Measurements from ENCODE around the gene CTNNA3.

CTNNA3 gene

GRCh38 chr10:67666416-67667034 is 29.5 kb downstream of the CTNNA3 start:
- no peak for DNase-seq (ENCODE audit: extremely low read depth in 1 of 2, low read depth in 1 of 2)

DNA sequence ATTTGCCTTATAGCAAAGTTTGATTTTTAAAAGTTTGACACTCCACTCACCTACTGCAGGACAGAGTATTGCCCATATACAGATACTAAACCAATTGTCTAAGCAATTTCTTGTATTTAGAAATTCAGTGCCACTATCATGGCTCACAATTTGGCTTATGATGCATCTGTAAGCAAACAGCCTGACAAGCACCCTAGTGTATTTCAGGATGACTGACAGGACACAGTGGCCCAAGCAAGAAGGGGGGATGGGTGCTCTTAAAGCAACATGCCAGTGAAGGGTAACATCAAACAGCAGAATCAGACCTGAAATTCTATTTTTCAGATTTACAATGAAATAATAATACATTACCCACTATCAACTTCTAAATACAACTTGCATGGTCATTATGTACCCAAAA is 30.5 kb downstream of the CTNNA3 start:
- DNase-seq (ENCODE audit: extremely low read depth in 1 of 2, low read depth in 1 of 2) = no peak

DNA sequence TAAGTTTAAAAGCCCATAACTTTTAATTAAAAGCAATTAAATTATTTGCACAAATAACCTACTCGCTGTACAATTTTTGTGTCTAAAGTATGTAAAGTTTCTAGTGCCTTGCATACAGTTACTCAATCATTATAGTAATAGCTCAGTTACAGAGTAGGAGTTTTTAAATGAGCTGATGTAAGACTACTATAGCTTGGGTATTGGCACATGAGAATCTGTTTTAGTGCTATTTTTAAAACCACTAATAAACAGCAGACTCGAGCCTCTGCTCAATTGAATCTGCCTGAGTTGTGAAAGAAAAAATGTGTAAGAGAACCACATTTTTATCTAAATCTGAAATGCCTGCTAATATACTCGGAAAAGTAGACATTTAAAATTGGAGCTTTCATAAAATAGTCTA is 31.1 kb downstream of the CTNNA3 start:
- no peak for DNase-seq (ENCODE audit: extremely low read depth in 1 of 2, low read depth in 1 of 2)

DNA sequence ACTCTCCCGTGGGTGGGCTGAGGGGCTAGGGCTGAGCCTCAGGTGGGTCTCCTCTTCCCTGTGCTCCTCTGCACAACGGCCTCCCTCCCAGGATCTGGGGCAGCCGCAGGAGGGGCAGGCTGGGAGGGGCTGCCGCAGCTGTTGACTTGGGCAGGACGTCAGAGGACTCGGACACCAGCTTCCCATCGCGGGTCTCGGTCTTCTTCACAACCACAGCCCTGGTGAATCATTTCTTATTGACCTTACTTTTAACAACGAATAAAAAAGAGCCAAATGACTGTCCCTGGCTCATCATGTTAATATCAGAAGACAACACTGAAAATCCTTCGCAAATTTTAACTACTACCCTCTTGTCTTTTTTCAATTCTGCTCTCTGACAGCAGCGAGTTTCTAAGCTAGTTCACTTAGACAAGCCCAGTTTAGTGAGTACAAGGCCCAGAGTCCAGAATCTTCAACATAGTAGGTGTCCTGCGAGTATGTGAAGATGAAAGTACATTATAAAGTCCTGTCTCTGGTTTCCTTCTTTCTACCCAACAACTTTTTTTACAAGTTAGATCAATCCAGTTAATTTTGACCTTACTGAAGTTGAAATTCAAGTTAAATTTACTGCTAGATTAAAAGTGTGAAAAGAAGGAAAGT is 32.4 kb downstream of the CTNNA3 start:
- DNase-seq (ENCODE audit: extremely low read depth in 1 of 2, low read depth in 1 of 2) = no peak

- DNase-seq (ENCODE audit: extremely low read depth in 1 of 2, low read depth in 1 of 2) = no peak
Measured at GRCh38 chr10:67662415-67662814, 33.6 kb downstream of the CTNNA3 start.

DNA sequence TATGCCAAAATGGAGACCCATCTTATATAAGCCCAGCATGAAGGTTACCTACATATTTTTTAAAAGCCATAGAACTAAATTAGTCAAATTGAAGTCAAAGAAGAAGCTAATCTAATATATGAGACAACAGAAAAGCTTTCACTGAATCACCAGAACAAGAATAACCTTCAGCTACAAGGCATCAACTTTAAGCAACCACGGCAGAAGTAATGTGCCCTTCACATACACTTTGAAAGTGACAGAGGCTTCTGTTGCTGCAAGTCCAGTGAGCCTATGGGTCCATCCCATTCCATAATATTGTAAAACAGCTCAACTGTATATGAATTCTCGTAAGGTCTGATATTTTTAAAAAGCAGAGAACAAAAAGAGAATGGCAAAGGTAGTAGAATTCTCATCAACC is 36.5 kb downstream of the CTNNA3 start:
- DNase-seq (ENCODE audit: extremely low read depth in 1 of 2, low read depth in 1 of 2) = no peak

GRCh38 chr10:67657775-67658174 is 38.2 kb downstream of the CTNNA3 start:
- no peak for DNase-seq (ENCODE audit: extremely low read depth in 1 of 2, low read depth in 1 of 2)

DNA sequence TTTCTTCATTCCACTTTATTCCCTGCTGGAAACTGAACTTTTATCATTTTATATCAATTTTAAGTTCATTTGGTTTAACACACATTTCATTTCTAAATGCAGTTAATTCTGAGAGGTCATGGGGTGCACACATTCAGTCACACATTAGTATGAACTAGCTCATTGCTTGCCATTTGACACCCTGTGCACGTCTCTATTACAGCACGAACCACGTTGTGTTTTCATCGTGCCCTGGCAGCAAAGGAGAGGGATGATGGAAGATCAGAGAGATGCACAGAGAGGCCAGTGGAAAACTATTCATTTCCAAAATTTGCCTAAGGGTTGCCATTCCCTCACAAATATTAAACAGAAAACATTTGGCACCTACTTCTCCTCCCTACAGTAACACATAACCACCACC is 45.4 kb downstream of the CTNNA3 start:
- DNase-seq (ENCODE audit: extremely low read depth in 1 of 2, low read depth in 1 of 2) = no peak

DNA sequence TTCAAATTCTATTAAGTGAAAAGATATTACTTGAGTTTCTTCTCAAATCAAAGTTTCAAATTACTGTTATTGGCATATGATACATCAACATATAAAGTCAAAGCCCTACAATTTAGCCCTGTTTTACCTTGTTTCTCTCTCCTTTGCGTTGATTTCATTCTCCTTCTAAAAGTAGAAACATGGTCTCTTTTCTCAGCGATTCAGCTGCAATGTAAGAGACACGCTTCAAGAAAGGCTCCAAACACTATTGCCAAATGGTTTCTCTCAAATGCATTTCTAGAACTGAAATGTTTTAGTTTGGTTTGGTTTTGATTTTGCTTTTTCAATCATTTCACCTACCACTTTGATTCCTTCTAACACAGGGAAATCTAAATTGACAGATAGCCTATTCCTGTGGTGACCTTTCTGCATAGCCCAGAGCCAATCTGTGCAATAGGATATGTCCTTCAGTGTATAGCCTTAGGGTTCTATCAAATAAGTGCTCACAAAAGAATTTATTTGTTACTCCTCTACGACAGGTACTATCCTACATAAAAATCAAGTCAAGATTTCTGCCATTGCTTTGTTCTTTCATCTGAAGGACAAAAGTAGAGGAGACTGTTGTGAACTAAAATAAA is 47.3 kb downstream of the CTNNA3 start:
- no peak for DNase-seq (ENCODE audit: extremely low read depth in 1 of 2, low read depth in 1 of 2)

GRCh38 chr10:67630904-67631303 is 65.1 kb downstream of the CTNNA3 start:
- no peak for DNase-seq (ENCODE audit: extremely low read depth in 1 of 2, low read depth in 1 of 2)

- no peak for DNase-seq (ENCODE audit: extremely low read depth in 1 of 2, low read depth in 1 of 2)
Measured at GRCh38 chr10:67629461-67629971, 66.5 kb downstream of the CTNNA3 start.

DNA sequence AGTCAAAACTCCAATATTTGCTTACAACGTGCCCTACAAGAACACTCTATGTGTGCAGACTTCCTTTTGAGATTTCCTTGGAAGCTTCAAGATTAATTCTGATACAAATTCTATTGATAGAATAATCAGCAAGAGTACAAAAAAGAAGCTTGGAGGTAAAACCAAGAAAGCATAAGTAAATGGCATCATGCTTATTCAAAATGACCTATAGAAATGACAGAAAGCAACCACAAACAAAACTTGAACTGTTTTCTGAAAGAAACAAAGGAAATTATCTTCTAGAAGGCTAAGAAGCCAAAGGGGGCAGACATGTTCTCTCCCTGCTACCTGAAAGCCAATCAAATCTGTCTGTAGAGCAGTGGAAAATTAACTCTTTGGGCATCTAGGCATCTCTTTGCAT is 73.0 kb downstream of the CTNNA3 start:
- no peak for DNase-seq (ENCODE audit: extremely low read depth in 1 of 2, low read depth in 1 of 2)

- DNase-seq (ENCODE audit: extremely low read depth in 1 of 2, low read depth in 1 of 2) = no peak
Measured at GRCh38 chr10:67622511-67622910, 73.5 kb downstream of the CTNNA3 start.

GRCh38 chr10:67621834-67622233 is 74.2 kb downstream of the CTNNA3 start:
- DNase-seq (ENCODE audit: extremely low read depth in 1 of 2, low read depth in 1 of 2) = no peak

GRCh38 chr10:67618116-67618515 is 77.9 kb downstream of the CTNNA3 start:
- no peak for DNase-seq (ENCODE audit: extremely low read depth in 1 of 2, low read depth in 1 of 2)

DNA sequence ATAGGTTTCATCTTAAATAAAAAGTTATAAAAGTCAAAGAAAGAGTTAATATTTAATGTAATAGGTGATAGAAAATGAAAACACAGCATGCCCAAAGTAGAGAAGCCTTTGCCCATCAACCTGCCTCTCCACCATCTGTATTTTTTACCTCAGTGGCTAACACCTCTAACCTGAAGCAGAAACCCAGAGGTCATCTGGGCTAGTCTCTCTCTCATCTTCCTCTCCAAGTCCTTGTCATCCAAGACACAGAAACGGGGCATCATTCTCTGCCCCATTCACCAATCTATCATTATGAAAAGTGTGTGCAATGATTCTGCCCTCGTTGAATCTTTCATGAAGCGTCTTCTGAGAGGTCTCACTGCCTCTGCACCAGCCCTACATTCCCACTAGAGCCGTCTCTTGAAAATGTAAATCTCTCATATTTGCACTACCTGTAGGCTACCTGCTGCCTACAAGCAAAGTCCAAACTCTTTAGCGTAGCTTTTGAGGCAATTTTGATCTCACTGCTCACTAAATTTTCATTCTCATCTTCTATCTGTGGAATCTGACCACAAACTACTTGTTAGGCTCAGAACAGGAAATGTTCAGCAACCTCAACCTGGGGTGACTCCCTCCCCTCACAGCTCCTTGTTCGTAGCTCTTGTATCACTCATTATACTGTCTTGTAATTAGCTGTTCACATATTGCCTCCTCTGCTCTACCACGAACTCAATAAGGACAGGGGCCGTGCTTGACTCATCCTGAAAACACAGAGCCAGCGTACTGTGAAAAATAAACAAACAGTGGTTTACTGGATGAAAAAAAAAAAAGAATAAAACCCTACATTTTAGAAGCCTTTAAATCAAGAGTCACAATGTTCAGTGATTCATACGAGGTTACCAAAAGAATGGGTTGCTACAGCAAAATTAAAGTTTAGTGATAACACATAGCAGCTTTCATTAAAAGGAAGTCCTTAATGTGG is 83.1 kb downstream of the CTNNA3 start:
- peak; percentile 26 to 64 for DNase-seq (ENCODE audit: extremely low read depth in 1 of 2, low read depth in 1 of 2)

- no peak for DNase-seq (ENCODE audit: extremely low read depth in 1 of 2, low read depth in 1 of 2)
Measured at GRCh38 chr10:67612176-67612575, 83.8 kb downstream of the CTNNA3 start.

- no peak for DNase-seq (ENCODE audit: extremely low read depth in 1 of 2, low read depth in 1 of 2)
Measured at GRCh38 chr10:67609996-67610793, 85.8 kb downstream of the CTNNA3 start.

- no peak for DNase-seq (ENCODE audit: extremely low read depth in 1 of 2, low read depth in 1 of 2)
Measured at GRCh38 chr10:67608001-67608400, 88.0 kb downstream of the CTNNA3 start.

DNA sequence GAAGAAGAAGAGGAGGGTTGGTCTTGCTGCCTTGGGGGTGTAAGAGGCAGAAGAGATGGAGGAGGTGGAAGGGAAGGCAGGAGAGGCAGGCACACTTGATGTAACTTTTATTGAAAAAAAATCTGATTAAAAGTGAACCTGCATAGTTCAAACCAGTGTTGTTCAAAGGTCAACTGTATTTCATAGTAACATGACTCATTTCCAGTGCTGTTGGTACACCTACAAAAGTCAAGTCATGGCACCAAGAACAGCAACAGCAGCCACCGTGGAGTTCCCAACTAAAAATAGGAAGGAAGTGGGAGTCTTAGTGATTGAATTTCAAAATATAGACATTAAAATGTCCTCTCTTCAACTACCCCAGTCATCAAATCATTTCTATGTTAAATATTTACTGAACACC is 88.5 kb downstream of the CTNNA3 start:
- DNase-seq (ENCODE audit: extremely low read depth in 1 of 2, low read depth in 1 of 2) = no peak

All from stimulated activated CD8-positive, alpha-beta memory T cell treated with anti-CD3 and anti-CD28 coated beads, Interleukin-7, amount 100 ng/mL, for 48 hours (primary cell).